NK-92 (cell line): ENCODE results near the gene BRICD5.
"Not testable (repeated sequence)": the region's sequence is repeated elsewhere in the genome, so short reads cannot be mapped to it uniquely, and the experiment has no call there.

Source experiments
- DNase-seq: peaks from one replicate; lab custom pipeline; 2025; ENCODE audit not compliant: unreplicated experiment; lab: John Stamatoyannopoulos, UW

Gene BRICD5

GRCh38 chr16:2223221-2223941 is 12.7 kb upstream of the BRICD5 start, which contains the start of gene E4F1:
TSS of gene E4F1 (plus strand) at chr16:2223591. CDS start at chr16:2223614, 23 bp downstream.
- peak; percentile 89 for DNase-seq

- DNase-seq = no peak
Measured at GRCh38 chr16:2216330-2216729, 5.7 kb upstream of the BRICD5 start.

- no peak for DNase-seq
Measured at GRCh38 chr16:2214719-2214968, 4.0 kb upstream of the BRICD5 start, which contains the start of gene PGP. TSS of gene PGP (minus strand) at chr16:2214840. CDS start at chr16:2214777, 63 bp downstream.

GRCh38 chr16:2213817-2214718 is 3.4 kb upstream of the BRICD5 start:
- DNase-seq = no peak

DNA sequence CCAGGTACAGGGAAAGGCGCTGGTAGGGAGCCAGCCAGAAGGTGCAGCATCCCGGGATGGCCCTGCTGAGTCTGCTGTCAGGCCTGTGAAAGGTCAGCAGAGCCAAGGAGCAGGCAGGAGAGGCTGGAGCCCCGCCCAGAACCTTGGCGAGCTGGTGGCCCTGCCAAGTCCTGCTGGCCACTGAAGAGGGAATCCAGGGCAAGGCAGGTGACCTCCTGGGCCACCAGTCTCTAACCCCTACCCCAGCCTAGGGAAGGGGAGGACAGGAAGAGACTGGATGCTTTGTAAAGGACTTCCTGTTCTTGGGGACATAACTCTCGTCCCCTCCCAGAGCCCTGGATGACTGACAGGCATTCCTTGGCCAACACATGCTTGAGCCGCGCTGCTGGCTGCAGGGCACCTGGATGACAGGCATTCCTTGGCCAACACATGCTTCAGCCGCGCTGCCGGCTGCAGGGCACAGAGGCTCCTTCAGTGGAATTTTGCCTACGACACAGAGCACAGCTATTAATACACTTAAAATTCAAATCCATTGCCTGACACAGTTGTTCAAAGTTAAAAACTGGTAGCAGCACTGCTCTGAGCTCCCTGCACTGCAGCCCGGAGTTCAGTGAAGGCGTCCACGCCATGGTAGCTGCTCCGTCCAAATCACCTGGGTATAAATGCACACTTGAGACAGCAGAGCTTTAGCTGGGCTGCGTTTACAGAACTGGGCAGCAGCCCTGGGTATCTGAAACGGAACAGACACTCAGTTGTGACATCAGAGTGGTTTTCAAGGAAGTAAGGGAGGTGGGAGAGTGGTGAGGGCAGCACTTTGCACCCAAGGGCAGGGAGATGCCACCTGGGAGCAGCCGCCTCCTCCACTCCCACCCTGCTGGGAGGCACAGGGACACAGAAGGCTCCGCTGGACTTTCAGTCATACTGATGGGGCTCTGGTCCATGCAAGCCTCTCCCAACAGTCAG is 2.0 kb upstream of the BRICD5 start:
- no peak for DNase-seq

DNA sequence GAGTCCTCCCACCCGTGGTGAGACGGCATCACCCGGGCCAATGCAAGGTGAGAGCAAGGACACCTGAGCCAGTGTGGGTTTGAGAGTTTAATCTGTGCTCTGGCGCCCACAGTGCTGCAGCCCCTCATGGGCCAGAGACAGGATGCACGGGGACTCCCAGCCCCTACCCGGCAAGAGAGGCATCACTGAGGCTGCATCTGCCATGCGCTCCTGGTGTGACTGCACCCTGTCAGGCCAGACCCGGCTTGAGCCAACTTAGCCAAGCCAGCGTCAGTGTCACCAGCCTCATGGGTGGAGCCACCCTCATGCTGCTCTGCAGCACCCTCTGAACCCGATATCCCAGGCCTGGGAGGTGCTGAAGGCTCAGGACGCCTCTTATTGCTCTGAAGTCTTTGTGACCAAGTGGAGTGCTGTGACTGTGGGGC is 1.3 kb upstream of the BRICD5 start:
- DNase-seq = no peak

DNA sequence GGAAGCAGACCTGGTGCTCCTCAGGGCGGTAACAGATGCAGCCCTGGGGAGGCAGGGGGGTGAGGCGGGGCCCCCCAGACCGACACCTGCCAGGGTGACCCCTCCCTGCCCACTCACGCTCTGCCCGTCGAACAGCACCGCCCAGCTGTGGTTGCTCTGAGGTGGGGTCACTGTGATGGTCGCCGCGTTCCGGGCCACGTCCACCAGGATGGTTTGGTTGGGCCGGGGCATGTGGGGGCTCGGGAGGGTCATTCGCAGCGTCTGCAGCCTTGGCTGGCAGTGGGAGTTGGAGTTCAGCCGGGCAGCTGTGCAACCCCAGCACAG is 692 bp downstream of the BRICD5 start:
- DNase-seq = no peak

- DNase-seq = no peak
Measured at GRCh38 chr16:2209258-2210008, 1.2 kb downstream of the BRICD5 start.

- DNase-seq = no peak
Measured at GRCh38 chr16:2208772-2209171, 1.9 kb downstream of the BRICD5 start.

- no peak for DNase-seq
Measured at GRCh38 chr16:2208308-2208707, 2.4 kb downstream of the BRICD5 start.

- no peak for DNase-seq
Measured at GRCh38 chr16:2207872-2208271, 2.8 kb downstream of the BRICD5 start.

GRCh38 chr16:2206780-2207433 is 3.8 kb downstream of the BRICD5 start:
- DNase-seq = no peak

DNA sequence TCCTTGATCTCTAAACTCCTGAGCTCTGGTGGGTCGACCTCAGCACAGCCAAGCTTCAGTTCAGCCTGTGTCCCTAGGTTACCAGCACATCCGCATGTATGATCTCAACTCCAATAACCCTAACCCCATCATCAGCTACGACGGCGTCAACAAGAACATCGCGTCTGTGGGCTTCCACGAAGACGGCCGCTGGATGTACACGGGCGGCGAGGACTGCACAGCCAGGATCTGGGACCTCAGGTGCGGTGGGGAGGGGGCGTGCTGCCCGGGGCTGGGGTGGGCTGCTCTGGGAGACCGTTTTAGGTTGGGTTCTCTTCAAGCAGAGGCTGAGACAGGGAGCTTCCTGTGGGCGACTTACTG is 4.3 kb downstream of the BRICD5 start:
- no peak for DNase-seq

- no peak for DNase-seq
Measured at GRCh38 chr16:2205967-2206313, 4.7 kb downstream of the BRICD5 start.

DNA sequence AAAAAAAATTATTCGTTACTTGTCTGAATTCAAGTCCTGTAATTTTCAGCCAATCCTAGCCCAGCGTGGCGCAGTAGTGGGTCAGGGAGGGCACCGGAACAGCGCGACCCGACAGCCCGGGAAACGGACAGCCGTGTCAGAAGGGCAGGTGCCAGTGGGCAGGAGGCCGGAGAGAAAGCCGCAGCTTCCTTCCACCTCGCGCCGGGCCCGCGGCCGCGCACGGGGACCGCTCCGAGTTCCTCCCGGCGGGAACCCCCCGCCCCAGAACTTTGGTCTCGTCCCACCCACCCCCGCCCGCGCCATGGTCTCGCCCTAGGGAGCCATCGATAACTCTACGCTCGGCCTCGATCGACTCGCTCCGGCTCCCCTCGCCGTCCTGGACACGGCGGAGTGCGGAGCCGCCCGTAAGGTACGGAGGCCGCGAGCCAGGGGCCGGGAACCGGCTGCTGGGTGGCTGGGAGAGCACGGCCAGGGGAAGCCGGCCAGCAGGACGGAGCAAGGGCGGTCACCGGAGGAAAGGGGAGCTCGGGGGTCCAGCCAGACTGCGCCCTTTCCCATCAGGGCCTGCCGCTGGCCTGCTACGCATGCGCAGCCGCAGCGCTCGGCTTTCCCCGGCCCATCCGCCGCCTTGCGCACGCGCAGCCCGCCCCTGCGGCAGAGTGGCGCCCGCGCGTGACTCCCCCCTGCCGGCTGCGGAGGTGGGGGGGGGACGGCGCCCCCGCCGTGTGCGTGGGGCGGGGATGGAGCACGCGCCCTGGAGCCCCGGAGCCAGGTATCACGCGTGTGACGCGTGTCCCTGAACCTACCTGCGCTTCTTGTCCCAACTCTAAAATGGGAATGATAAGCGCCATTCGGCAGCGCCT is 5.3 kb downstream of the BRICD5 start, which contains the start of gene MLST8:
TSS of gene MLST8 (plus strand) at position 351 of the 863 bp plus-strand sequence. CDS start 632 bp downstream, outside the sequence.
- no peak for DNase-seq

- no peak for DNase-seq
Measured at GRCh38 chr16:2204416-2205103, 6.1 kb downstream of the BRICD5 start.

DNA sequence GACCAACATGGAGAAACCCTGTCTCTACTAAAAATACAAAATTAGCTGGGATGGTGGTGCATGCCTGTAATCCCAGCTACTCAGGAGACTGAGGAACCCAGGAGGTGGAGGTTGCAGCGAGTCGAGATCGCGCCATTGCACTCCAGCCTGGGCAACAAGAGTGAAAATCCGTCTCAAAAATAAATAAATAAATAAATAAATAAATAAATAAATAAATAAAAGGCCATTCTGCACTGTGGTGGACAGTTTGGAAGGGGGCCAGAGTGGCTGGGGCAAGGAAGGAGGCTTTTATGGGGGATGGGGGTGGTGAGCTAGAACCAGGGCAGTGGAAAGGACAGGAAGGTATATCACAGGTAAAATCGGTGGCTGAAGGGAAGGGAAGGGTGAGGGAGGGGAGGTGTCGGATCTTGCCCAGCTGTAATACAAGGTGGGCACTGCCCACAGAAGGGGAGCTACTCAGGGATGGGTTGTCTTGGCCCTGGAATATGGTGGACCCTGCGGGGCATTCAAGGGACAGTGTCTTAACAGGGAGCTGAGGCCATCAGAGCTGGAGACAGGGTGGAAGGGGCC is 7.5 kb downstream of the BRICD5 start:
- not testable (repeated sequence) for DNase-seq

- no peak for DNase-seq
Measured at GRCh38 chr16:2200313-2200712, 10.3 kb downstream of the BRICD5 start.
